Ascending aorta (tissue), 2 donors: ENCODE measurements around the gene COL12A1. TPM values are rescaled to one million over a fixed set of nuclear protein-coding genes. Genes with fewer than 3 reads are reported as not detected.

Experiments
- DNase-seq, 2 donors: peaks; one replicate each; pipeline ENCODE4 v3.0.0-alpha.2; 2019; ENCODE audit warnings: low spot score in 2 of 2
- H3K27ac ChIP-seq, 2 donors: fragments of 200-600 bp; sonication (generic); one replicate each; pipeline ENCODE4 v1.5.1; 2016 to 2017; ENCODE audit warnings: mild to moderate bottlenecking in 1 of 2
- H3K27me3 ChIP-seq: fragments of 200-600 bp; sonication (generic); one replicate; pipeline ENCODE4 v1.5.1; 2017
- H3K36me3 ChIP-seq, 2 donors: fragments of 200-600 bp; sonication (generic); one replicate each; pipeline ENCODE4 v1.5.1; 2016
- H3K4me1 ChIP-seq, 2 donors: fragments of 200-600 bp; sonication (generic); one replicate each; pipeline ENCODE4 v1.5.1; 2016 to 2017; ENCODE audit warnings: mild to moderate bottlenecking in 1 of 2
- H3K4me3 ChIP-seq, 2 donors: fragments of 200-600 bp; sonication (generic); one replicate each; pipeline ENCODE4 v1.5.1; 2016 to 2017; ENCODE audit warnings: mild to moderate bottlenecking in 1 of 2
- H3K9me3 ChIP-seq, 2 donors: fragments of 200-600 bp; sonication (generic); one replicate each; pipeline ENCODE4 v1.5.1; 2016
- CTCF ChIP-seq, 3 experiments: fragments of 200-600 bp in 2 of 3; fragments of 450-650 bp in 1 of 3; sonication (generic) in 2 of 3; IDR thresholded peaks; one replicate each; pipeline ENCODE4 v1.5.1; 2016 to 2019; ENCODE audit warnings: antibody characterized with exemption in 3 of 3, mild to moderate bottlenecking in 1 of 3, moderate library complexity in 1 of 3
- intact Hi-C: fragments of 100-400 bp; cut with DNase I; formaldehyde crosslinking; loops from one replicate; pipeline ENCODE4 v1.15.1; 2023
- total RNA-seq: library from RNA; depleted of rRNA; stranded (reverse); fragments of >200 nt; gene quantifications from one replicate; pipeline ENCODE4 v1.1.0, GENCODE V29; 2016

COL12A1 gene
- total RNA-seq, 1 donor from 2014 or later: 140 TPM

DNA sequence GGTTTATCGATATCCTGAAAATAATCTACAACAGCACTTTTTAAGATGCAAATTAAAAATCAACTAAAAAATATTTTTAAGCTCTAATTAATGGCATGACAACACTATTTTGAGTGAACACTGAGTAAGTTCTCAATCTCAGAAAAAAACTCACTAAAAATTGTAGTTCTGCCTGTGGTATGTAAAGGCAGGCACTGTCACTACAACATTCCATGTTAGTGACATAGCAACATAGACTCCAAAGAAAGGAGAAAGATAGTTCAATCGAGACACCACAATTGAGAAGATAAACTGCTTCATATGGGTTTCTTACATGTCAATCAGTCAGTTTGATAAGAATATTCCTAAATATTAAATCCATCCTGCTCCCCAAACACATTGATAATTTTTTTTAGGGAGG is 38.0 kb downstream of the COL12A1 start:
- Histone ChIP-seq H3K27me3 (no peaks in the 10 kb centered on the region), H3K27ac (no peak overlapping the region), H3K4me3 (no peak overlapping the region), H3K36me3 (no peaks in the 10 kb centered on the region), H3K4me1 (peaks cover 0 to 11% of the 10 kb centered on the region in 2 donors), H3K9me3 (no peaks in the 10 kb centered on the region)
- intact Hi-C loops: no loop called here
- TF ChIP-seq CTCF (IDR thresholded peaks at IDR 0.05): no peak
- no peak for DNase-seq

DNA sequence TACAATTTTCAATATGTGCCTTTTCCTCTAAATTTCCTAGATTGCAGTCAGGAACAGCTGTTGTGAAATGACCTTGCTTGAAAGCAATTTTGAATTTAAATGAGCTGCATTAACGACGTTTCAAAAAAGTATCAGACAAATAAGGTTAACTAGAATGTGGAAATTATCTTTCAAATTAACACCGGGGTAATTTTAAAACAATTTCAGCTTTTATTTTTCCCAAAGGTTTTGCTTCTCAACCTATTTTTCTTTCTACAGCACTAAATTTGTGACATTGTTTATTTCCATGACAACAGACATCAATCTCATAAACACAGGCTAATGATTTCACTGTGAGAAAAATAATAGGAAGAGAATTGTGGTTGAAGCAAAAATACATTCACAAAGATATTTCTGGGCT is 38.5 kb downstream of the COL12A1 start:
- peaks cover 0 to 9% of the 10 kb centered on the region in 2 donors for H3K4me1 ChIP-seq

DNA sequence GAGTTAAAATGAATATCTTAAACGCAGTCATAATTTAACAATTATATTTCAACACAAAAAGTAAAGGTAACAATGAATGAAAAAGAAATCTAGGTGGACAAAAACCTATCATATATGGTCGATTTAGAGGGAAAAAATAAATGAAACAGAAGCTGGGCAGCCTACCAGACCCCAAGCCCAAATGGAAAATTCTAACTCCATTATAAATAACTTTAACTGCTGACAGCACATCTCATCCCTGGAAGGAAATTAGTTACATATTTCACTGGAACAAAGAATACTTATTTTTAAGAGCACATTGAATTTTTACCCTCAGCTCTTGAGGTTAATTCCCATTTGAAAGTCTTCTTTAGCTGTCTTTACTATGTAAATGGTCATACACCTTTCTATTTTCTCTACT is 39.1 kb downstream of the COL12A1 start:
- Histone ChIP-seq H3K27me3 (no peaks in the 10 kb centered on the region), H3K27ac (no peak overlapping the region), H3K9me3 (no peaks in the 10 kb centered on the region), H3K36me3 (no peaks in the 10 kb centered on the region), H3K4me3 (no peak overlapping the region), H3K4me1 (peaks cover 0 to 6% of the 10 kb centered on the region in 2 donors)
- DNase-seq: no peak
- intact Hi-C loops: no loop called here
- TF ChIP-seq CTCF (IDR thresholded peaks at IDR 0.05): no peak

More for the DNA sequence above, 38.5 kb downstream of the COL12A1 start:
- Histone ChIP-seq H3K27ac (no peak overlapping the region), H3K4me3 (no peak overlapping the region), H3K27me3 (no peaks in the 10 kb centered on the region), H3K9me3 (no peaks in the 10 kb centered on the region), H3K36me3 (no peaks in the 10 kb centered on the region)
- intact Hi-C loops: no loop called here
- no peak for DNase-seq
- no peak for TF ChIP-seq CTCF (IDR thresholded peaks at IDR 0.05)

DNA sequence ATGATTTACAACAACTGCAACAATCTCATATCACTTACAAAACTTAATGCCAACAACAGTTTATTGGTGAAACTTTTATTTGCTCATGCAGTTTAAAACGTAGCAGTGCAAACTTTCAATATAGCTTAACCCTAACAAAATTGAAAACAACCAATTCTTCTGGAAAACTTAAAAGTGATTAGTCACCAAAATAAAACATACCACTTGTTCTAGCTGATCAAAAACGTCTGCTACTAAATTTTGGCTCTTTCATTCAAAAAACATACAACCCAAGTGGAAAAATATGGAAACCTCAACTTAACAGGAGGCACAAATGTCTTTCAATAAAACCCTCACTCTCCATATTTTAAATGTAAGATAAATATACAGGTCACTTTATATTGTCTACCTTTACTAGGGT is 39.6 kb downstream of the COL12A1 start:
- H3K27me3 ChIP-seq: no peaks in the 10 kb centered on the region
- H3K9me3 ChIP-seq: no peaks in the 10 kb centered on the region
- H3K27ac ChIP-seq: no peak overlapping the region
- TF ChIP-seq CTCF (IDR thresholded peaks at IDR 0.05): no peak
- H3K4me3 ChIP-seq: no peak overlapping the region
- no peak for DNase-seq
- H3K4me1 ChIP-seq: peaks cover 0 to 1% of the 10 kb centered on the region in 2 donors
- no peaks in the 10 kb centered on the region for H3K36me3 ChIP-seq
- intact Hi-C loops: no loop called here

- Histone ChIP-seq H3K9me3 (no peaks in the 10 kb centered on the region), H3K4me3 (no peak overlapping the region), H3K4me1 (no peaks in the 10 kb centered on the region), H3K36me3 (peaks cover 0 to 3% of the 10 kb centered on the region in 2 donors), H3K27me3 (no peaks in the 10 kb centered on the region), H3K27ac (no peak overlapping the region)
- no peak for TF ChIP-seq CTCF (IDR thresholded peaks at IDR 0.05)
- intact Hi-C loops: no loop called here
- DNase-seq: no peak
These were observed 47.7 kb downstream of the COL12A1 start for GRCh38 chr6:75158176-75158575.

DNA sequence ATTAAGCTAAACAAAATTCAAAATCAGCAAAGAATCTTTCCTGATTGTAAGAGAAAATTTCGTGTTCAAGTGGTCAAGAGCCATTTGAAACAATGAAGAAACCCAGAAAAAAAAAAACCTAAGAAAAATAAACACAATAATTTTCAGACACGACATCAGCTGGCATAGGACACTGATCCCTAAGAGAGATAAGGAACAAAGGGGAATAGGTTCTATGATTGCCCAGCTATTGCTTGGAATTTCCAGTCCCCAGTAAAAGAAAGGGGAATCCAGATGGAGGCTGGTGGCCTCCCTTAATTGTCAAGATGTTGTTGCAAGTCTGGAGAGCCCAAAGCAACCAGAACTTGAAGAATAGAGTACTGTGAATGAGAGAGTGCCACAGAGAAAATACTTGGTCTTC is 48.5 kb downstream of the COL12A1 start:
- peaks cover 0 to 5% of the 10 kb centered on the region in 2 donors for H3K36me3 ChIP-seq
- H3K27ac ChIP-seq: peak overlapping the region in 1 of 2 donors; percentile 27
- intact Hi-C loops: no loop called here
- H3K9me3 ChIP-seq: no peaks in the 10 kb centered on the region
- no peaks in the 10 kb centered on the region for H3K4me1 ChIP-seq
- no peak for DNase-seq
- H3K27me3 ChIP-seq: no peaks in the 10 kb centered on the region
- H3K4me3 ChIP-seq: no peak overlapping the region
- no peak for TF ChIP-seq CTCF (IDR thresholded peaks at IDR 0.05)
